Retina (tissue), 1 donor: ENCODE measurements around the gene LZIC.
A peak's percentile ranks its signal among the peaks of the same experiment; 100 is the strongest.
"Not testable (repeated sequence)": the region's sequence is repeated elsewhere in the genome, so short reads cannot be mapped to it uniquely, and the experiment has no call there.

Experiments
- DNase-seq: peaks from one replicate; pipeline ENCODE4 v3.0.0-alpha.2; 2016

LZIC gene

GRCh38 chr1:9942939-9943788, at the start of gene LZIC, which contains the start of gene NMNAT1:
TSS of gene LZIC (minus strand) at chr1:9943391. CDS start at chr1:9936619, 6,772 bp downstream.
TSS of gene NMNAT1 (plus strand) at chr1:9943475. CDS start at chr1:9972074, 28,599 bp downstream.
- DNase-seq = peak; percentile 98

- DNase-seq = no peak
Measured at GRCh38 chr1:9992910-9993309, 49.7 kb upstream of the LZIC start.

- DNase-seq = no peak
Measured at GRCh38 chr1:9990944-9991343, 47.8 kb upstream of the LZIC start.

- no peak for DNase-seq
Measured at GRCh38 chr1:9989773-9990172, 46.6 kb upstream of the LZIC start.

GRCh38 chr1:9985001-9985400, 41.8 kb upstream of the LZIC start:
- no peak for DNase-seq

GRCh38 chr1:9984253-9984652, 41.1 kb upstream of the LZIC start:
- no peak for DNase-seq

DNA sequence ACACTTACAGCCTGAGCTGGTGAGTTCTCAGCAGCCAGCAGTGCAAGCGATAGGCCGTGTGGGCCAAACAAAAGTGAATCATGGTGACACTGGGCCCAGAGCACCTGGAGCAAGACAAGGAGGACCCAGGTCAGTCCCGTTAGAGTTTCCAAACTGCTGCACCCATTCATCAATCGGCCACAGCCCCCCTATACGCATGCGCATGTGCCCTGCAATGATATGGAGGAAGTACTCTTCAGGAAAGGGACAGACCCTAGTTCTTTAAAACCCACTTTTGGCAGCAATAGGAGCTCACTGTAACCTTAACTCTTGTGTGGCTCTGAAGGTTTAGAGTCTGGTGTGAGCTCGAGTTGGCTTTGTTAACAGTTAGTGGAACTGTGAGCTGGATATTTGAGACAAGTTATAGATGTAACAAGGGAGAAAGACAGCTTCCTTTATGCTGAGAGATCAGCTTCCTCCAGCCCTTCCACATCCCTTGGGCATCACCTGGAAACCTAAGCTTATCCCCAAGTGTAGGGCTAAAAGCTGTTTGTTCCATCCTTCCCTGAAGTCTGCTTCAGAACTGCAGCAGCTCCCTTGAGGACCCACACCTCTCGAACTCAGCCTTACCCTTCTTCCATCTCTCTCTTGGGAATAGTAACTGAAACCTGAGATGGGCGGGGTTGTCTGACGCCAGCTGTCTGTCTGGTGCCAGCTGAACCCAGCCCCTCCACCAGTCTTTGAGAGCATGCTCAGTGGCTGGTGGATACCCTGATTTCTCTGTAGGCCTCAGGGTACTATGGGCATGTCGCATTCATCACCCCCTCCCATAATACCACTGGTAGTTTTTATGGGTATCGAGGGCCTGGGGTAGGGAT, 17.7 kb upstream of the LZIC start:
- peak; percentile 25 for DNase-seq

- DNase-seq = no peak
Measured at GRCh38 chr1:9960011-9960410, 16.8 kb upstream of the LZIC start.

DNA sequence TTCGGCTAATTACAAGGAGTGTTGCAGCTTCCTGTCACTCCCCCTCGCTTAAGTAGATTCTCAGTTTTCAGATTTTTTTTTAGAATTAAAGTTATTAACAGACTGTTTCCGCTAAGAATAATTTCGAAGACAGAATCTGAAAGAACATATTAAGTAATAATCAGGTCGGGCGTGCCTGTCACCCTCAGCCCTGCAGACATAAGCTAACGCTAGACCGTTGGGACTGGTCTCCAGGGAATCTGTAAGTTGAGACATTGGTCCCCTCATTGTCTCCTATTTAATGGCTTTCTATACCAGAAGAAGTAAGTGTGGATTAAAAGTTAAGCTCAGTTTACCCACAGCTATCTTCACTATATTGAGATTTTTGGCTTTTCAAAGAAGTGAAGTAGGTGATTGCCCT, 14.5 kb upstream of the LZIC start:
- no peak for DNase-seq

DNA sequence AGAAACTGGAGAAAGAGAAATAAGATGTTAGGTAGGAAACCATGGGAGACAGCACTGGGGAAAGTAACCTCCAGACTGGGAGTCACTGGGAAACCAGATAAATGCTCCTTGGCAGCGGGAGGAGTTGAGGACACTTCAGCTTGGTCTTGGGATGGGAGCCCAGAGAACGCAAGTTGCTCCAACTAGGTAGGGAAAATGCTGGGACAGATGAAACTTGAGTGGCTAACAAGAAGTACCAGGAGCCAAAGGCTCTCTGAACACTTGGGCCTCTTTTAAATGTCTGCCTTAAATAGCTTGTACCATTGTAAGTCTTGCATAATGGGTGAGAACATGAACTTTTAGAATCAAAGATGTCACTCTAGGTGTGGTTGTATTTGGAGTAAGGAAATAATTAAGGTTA, 3.1 kb upstream of the LZIC start:
- no peak for DNase-seq

GRCh38 chr1:9942399-9942938, 722 bp downstream of the LZIC start:
- DNase-seq = peak; percentile 54

GRCh38 chr1:9929431-9930385, 13.5 kb downstream of the LZIC start:
- peak; percentile 67 for DNase-seq

- DNase-seq = no peak
Measured at GRCh38 chr1:9927259-9927658, 15.9 kb downstream of the LZIC start.

- peak; percentile 52 for DNase-seq
Measured at GRCh38 chr1:9922342-9922741, 20.8 kb downstream of the LZIC start.

DNA sequence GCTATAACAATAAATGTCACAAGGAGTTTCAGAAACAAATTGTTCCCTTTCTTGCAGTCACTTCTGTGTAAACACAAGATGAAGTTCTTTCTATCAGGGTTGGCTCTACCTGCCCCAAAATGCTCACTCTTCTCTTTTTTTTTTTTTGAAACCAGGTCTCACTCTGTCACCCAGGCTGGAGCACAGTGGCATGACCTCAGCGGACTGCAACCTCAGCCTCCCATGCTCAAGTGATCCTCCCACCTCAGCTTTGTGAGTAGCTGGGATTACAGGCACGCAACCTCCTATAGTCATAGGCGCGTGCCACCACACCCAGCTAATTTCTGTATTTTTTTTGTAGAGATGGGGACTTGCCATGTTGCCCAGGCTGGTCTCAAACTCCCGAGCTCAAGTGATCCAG, 22.6 kb downstream of the LZIC start:
- no peak for DNase-seq

DNA sequence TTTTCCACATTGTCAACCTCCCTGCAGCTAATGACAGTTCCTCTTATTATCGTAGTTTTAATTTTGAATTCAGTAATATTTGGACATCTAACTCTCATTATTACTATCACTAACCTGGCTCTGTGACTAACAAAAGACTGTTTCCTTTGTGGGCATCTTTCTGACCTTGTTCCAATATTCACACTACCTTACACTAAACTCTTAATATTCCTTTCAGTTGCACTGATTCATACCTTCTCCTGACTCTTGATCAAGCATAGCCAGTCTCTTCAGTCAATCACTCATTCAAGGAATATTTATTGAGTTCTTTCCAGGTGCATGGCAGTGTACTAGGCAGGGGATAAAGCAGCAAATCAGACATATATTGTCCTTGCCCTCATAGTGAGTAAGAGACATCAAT, 25.3 kb downstream of the LZIC start:
- DNase-seq = no peak

- not testable (repeated sequence) for DNase-seq
Measured at GRCh38 chr1:9917495-9917894, 25.7 kb downstream of the LZIC start.

DNA sequence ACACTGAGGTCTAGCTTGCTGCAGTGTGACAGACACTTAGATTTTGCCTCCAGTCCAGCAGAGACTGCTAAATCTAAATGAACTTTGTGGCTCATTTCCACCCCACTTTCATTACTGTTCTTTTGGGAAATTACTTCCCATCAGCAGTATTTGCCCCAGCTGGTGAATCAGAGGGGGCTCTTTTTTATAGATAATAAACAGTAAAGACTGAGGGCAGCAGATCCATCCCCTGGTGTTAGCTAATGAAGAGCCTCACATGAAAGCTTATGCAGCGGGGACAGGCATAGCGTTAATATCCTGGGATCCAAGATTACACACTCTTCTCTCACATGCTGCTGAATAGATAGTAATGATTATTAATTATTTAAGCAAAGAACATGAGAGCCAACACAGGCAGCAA, 26.7 kb downstream of the LZIC start:
- no peak for DNase-seq

- DNase-seq = no peak
Measured at GRCh38 chr1:9914610-9914937, 28.6 kb downstream of the LZIC start.

DNA sequence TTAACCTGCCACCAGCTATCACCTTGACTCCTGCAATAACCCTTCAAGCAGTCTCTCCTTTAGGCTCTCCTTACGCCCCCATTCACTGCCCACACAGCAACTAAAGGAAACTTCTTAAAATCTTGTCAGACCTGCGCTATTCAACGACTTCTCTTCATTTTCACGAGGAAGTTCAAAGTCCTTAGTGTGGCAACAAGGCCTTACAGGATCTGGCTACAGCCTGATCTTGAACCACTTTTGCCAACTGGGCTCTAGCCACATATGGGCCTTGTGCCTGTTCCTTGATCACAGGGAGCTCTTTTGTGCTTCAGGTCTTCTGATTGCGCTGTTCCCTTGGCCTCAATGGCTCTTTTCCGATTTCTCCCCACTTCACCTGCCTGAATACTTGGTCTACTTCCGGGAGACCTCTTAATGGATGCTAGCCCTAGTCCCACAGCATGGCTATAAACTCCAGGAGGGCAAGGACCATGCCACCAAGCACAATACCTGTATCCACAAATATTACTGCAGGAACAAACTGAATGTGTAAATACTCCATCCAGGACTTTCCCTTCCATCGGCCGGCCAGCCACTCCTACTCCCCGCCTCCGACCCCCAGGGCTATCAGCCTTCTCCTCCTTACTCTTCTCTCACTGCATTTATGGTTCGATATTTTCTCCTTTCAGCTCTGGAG, 30.8 kb downstream of the LZIC start:
- no peak for DNase-seq

GRCh38 chr1:9910423-9911178, 32.6 kb downstream of the LZIC start:
- peak; percentile 95 for DNase-seq
